ENCODE data around the gene SDCCAG8.

SDCCAG8 gene

DNA sequence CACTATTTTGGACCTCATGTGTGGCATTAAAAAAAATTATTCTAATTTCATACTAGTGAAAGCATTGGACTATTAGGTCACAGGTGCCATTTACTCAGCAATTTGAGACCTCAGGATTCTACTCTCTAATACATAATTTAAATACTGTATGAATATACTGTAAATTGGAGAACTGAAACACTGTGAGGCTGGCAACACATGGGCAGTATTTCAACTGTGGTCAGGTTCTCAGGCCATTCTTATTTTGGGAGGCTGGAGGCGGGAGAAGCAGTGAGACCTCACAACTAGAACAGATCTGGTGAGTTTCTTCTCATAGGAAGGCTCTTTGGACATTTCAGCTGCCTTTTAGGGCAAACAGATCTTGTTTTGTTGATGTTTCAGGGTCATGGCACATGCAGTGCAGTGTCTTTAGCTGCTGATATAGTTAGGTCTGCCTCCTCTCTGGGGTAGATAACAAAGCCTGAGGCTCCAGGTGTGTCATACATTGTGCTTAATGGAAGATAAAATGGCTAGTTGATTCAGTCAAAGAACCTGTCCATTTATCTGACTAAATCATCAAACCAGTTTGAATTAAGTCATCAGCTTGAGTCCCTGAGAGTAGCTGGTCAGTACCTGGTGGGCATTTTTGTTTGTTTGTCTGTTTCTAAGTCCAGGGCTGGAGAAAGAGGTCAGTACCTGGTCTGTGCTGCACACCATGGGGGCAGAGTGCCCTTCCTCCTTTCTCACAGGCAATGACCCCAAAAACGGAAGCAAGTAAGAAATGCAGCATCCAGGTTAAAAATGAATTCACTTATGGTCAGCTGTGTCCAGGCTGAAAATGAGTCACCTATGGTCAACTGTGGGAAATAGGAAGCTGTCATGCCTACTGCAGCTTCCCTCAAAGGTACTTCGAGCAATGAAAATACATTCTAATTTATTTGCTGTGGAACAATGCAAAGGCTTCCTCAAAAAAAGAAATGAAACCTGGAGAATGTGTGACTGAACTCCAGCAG is 216.2 kb downstream of the SDCCAG8 start:
- Mint-ChIP-seq H3K27me3 (ENCODE audit: low read depth) (no peaks in the 10 kb centered on the region), H3K4me3 (no peak overlapping the region), H3K4me1 (peaks cover 32% of the 10 kb centered on the region), H3K9me3 (no peaks in the 10 kb centered on the region), H3K36me3 (ENCODE audit: low read depth) (peaks cover 4% of the 10 kb centered on the region), H3K27ac (peak overlapping the region in 1 of 3 experiments; percentile 94)
- TF ChIP-seq, protein P1, sequence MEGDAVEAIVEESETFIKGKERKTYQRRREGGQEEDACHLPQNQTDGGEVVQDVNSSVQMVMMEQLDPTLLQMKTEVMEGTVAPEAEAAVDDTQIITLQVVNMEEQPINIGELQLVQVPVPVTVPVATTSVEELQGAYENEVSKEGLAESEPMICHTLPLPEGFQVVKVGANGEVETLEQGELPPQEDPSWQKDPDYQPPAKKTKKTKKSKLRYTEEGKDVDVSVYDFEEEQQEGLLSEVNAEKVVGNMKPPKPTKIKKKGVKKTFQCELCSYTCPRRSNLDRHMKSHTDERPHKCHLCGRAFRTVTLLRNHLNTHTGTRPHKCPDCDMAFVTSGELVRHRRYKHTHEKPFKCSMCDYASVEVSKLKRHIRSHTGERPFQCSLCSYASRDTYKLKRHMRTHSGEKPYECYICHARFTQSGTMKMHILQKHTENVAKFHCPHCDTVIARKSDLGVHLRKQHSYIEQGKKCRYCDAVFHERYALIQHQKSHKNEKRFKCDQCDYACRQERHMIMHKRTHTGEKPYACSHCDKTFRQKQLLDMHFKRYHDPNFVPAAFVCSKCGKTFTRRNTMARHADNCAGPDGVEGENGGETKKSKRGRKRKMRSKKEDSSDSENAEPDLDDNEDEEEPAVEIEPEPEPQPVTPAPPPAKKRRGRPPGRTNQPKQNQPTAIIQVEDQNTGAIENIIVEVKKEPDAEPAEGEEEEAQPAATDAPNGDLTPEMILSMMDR (IDR thresholded peaks at IDR 0.05; ENCODE audit: unreplicated experiment in 3 of 3): no peak

DNA sequence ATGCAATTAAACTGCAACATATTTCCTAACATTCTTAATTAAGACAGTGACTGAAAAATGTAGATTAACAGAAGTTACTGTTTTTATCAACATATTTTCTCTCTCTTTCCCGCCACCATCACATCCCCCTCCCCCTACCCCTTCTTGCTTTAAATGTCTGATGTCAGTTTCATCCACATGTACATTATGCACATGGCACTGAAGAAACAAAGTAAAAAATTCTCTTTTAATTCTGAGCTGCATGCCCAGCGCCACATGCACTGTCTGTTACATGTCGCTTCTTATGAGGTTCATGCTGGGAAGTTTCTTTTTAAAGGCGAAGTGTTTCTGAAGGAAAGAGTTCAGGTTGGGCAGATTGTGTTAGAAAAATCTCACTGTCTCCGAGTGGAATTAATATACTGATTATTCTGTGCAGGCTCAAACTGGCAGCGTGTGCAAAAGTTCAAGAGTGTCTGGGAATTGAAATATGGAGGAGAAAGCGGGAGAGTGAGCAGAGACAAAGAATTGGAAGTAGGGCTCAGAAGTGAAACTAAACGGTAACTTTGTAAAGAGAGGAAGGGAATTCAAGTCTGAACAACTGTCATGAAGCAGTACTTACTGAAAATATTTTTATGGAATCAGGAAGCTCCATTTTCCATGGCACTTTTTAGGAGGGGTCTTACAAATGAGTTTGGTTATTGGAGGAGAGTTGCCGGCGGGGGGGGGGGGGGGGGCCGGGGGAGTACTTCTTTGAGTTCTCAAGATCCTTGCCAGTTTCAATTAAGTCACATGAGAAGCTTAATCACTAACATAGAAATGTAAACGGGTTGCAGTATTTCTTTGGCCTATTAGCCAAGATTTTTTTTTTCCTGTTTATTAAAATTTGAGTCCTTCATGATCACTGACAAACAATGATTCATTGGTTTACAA is 217.6 kb downstream of the SDCCAG8 start:
- peak overlapping the region; percentile 91 to 94 (median 91) for H3K27ac Mint-ChIP-seq
- no peaks in the 10 kb centered on the region for H3K27me3 Mint-ChIP-seq (ENCODE audit: low read depth)
- peaks cover 32% of the 10 kb centered on the region for H3K4me1 Mint-ChIP-seq
- TF ChIP-seq, protein P1 (IDR thresholded peaks at IDR 0.05; ENCODE audit: unreplicated experiment in 3 of 3): no peak
- H3K36me3 Mint-ChIP-seq (ENCODE audit: low read depth): peaks cover 4% of the 10 kb centered on the region
- H3K9me3 Mint-ChIP-seq: no peaks in the 10 kb centered on the region
- H3K4me3 Mint-ChIP-seq: peak overlapping the region; percentile 49 to 79 (median 64)

DNA sequence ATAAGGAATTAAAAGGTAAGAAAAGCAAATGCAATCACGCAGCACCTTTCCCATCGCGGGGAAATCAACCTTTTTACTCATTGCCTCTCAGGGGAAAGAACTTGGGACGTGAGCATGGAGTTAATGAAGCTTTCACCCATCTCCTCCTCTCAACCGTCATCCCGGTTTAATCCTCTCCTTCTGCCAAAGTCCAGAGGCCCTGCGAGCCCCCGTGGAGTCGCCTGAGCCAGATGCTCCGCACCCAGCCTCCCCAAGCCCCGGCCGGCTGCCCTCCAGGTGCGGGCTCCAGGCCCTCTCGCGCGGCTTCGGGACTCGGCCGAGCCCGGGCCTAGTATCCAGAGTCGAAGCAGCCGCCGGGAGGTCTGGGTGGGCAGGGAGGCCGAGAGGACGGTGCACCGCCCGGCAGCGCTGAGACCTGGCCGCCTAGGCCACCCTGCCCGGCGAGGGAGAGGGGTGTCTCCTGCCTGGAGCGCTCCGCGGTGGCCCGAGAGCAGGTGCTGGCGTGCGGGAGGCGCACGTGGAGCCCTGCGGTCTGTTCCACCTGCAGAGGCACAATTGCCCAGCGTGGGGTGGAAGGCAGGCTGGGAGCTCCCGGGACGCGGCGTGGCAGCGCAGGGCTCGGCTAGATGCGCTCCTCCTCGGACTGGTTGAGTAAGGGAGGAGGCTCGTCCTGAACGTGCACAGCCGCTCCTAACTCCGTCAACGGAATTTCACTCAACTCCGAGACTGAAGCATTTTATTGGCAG is 218.5 kb downstream of the SDCCAG8 start:
- Mint-ChIP-seq H3K27me3 (ENCODE audit: low read depth) (no peaks in the 10 kb centered on the region), H3K9me3 (no peaks in the 10 kb centered on the region), H3K36me3 (ENCODE audit: low read depth) (peaks cover 4% of the 10 kb centered on the region), H3K4me3 (no peak overlapping the region), H3K4me1 (peaks cover 32% of the 10 kb centered on the region), H3K27ac (peak overlapping the region; percentile 91 to 94 (median 91))
- TF ChIP-seq, protein P1 (IDR thresholded peaks at IDR 0.05; ENCODE audit: unreplicated experiment in 3 of 3): no peak

DNA sequence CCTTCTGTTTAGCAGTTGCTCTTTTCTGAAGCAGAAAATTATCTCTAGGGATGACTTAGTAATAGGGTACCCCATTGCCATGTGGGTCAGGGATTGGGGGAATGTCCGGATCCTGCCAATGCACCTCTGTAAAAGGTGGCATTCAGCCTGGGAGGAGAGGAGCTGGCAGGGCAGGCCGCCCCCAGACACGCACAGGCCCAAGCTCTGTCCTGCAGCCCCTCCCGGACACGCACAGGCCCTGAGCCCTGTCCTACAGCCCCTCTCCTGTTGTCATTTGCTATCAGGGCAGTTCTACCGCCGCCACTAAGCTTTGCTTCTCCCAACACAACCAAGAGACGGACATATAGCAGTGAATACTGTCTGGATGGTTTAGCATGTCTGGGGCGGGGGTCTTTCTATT is 219.1 kb downstream of the SDCCAG8 start:
- H3K27ac Mint-ChIP-seq: peak overlapping the region in 2 of 3 experiments; percentile 25 to 27
- TF ChIP-seq, protein P1 (IDR thresholded peaks at IDR 0.05; ENCODE audit: unreplicated experiment in 3 of 3): no peak

DNA sequence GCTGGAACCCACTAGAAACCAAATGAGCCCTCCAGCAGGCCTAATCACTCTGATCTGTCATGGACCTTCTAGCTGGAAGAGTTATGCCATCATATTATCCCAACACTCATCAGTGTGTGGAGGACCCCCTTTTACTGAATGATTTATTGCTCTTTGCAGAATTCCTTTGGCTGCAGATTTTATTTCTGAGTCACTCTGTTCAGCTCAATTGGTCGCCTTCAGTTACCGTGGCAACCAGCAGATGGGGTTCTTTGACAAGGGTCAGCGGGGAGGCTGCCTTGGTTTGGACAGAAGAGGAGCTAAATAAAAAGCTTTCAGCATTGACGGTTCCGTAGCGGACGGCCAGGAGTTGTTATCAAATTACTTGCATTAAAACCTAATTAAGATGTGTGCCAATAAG is 220.1 kb downstream of the SDCCAG8 start:
- peak overlapping the region in 1 of 3 experiments; percentile 57 for H3K4me3 Mint-ChIP-seq
- H3K27me3 Mint-ChIP-seq (ENCODE audit: low read depth): peaks cover 1% of the 10 kb centered on the region
- peaks cover 4% of the 10 kb centered on the region for H3K36me3 Mint-ChIP-seq (ENCODE audit: low read depth)
- peaks cover 25% of the 10 kb centered on the region for H3K4me1 Mint-ChIP-seq
- H3K27ac Mint-ChIP-seq: peak overlapping the region in 2 of 3 experiments; percentile 36 to 73
- H3K9me3 Mint-ChIP-seq: no peaks in the 10 kb centered on the region
- TF ChIP-seq, protein P1 (IDR thresholded peaks at IDR 0.05; ENCODE audit: unreplicated experiment in 3 of 3): peak in 1 of 3 experiments; percentile 15

More for the DNA sequence above, 219.1 kb downstream of the SDCCAG8 start:
- H3K4me3 Mint-ChIP-seq: no peak overlapping the region
- H3K27me3 Mint-ChIP-seq (ENCODE audit: low read depth): no peaks in the 10 kb centered on the region
- peaks cover 4% of the 10 kb centered on the region for H3K36me3 Mint-ChIP-seq (ENCODE audit: low read depth)
- H3K9me3 Mint-ChIP-seq: no peaks in the 10 kb centered on the region
- H3K4me1 Mint-ChIP-seq: peaks cover 32% of the 10 kb centered on the region

Measured in nephron (organoid).